ENCODE results near the gene SETD2.

Gene SETD2

GRCh38 chr3:47097864-47098263 lies 66.0 kb downstream of the SETD2 start:
- no peak overlapping the region for H3K4me3 ChIP-seq (ENCODE audit: low read depth, low read length)
- TF ChIP-seq CTCF (IDR thresholded peaks at IDR 0.05; ENCODE audit: control insufficient read depth, extremely low read depth, insufficient read depth): no peak
- DNase-seq (ENCODE audit: low read depth): no peak

DNA sequence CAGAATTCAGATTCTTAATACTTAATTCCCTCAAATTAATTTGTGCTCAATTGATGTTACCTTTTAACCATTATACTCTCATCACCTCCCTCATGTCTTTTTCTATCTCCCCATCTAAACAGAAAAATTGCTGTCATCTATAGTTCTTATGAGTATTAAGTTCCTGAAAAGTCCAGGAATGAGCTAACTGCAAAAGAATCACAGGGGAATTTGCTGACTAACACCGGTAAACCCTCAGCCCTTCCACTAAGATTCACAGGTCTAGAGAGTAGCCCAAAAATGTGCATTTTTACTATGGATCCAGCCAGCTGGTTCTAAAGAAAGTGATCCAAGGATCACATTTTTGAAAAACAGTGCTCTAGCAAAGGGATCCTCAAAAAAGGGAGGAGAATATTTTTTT lies 67.0 kb downstream of the SETD2 start:
- H3K4me3 ChIP-seq (ENCODE audit: low read depth, low read length): no peak overlapping the region
- no peak for DNase-seq (ENCODE audit: low read depth)
- TF ChIP-seq CTCF (IDR thresholded peaks at IDR 0.05; ENCODE audit: control insufficient read depth, extremely low read depth, insufficient read depth): no peak

DNA sequence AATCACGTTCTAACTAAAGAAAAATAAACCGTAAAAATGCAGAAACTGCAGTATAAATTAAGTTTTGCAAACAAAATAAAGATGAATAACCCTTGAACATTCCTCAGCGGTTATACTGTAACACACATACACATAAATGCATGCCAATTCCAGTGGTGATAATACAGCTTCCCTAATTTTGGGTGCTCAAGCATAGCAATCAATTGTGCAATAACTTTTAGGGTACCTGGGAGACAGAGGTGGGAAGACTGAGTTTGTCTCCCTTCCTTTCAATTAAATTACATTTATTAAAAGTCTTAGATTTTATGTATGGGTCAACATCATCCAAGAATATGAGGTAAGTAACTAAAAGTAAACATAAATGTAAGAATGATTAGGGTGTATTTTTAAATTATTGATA lies 71.8 kb downstream of the SETD2 start:
- DNase-seq (ENCODE audit: low read depth): no peak
- TF ChIP-seq CTCF (IDR thresholded peaks at IDR 0.05; ENCODE audit: control insufficient read depth, extremely low read depth, insufficient read depth): no peak
- no peak overlapping the region for H3K4me3 ChIP-seq (ENCODE audit: low read depth, low read length)

DNA sequence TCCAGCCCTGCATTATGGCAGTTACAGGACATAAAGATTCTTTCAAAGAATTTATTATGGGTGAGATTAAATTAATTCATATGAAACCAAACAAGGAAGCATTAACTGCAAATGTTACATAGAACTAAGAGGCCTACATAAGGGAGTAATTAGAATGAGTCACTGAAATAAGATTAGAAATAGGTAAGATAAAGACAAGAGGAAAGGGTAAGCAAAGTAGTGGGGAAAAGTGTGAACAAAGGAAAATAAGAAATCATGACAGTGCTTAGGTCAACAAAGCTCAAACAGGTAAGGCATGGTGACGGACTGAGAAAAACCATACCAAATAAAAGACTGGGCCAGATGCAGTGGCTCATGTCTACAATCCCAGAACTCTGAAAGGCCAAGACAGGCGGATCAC lies 74.3 kb downstream of the SETD2 start:
- no peak for DNase-seq (ENCODE audit: low read depth)
- H3K4me3 ChIP-seq (ENCODE audit: low read depth, low read length): no peak overlapping the region
- TF ChIP-seq CTCF (IDR thresholded peaks at IDR 0.05; ENCODE audit: control insufficient read depth, extremely low read depth, insufficient read depth): no peak

DNA sequence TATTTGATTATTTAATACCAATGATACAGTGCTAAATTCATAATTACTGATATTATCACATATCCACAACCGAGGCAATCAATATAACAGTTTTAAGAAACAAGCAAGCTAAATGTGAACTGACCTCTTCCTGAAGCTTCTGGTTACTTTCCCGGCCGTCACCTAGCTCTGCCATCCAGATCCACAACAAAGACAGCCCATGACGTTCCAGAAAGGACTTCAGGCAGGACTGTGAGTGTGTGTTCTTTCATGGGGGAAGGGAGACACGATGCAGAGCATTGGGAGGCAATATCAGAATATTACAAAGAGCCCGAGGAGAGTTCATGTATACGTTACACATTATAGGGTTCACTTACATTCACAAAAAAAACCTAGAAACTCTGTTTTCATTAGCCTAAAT lies 77.8 kb downstream of the SETD2 start:
- no peak overlapping the region for H3K4me3 ChIP-seq (ENCODE audit: low read depth, low read length)
- DNase-seq (ENCODE audit: low read depth): no peak
- TF ChIP-seq CTCF (IDR thresholded peaks at IDR 0.05; ENCODE audit: control insufficient read depth, extremely low read depth, insufficient read depth): no peak

DNA sequence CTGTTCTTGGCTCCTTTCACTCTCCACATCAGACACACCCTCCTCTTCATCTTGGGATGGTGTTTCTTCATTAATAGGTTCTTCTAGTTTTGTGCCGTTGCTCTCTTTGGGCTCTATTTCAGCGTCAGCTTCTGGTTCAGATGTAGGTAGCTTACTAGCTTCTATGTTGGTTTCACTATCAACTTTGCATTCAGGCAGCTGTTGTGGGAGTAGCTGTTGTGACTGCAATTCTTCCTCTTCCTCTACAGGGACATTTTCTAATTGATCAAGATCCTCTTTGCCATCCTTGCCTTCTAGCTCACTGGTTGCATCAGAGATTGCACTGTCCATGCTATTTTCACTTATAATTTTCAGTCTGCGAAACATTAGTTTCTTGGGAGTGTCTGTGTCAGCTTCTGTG lies 80.1 kb downstream of the SETD2 start:
- no peak overlapping the region for H3K4me3 ChIP-seq (ENCODE audit: low read depth, low read length)
- no peak for TF ChIP-seq CTCF (IDR thresholded peaks at IDR 0.05; ENCODE audit: control insufficient read depth, extremely low read depth, insufficient read depth)
- DNase-seq (ENCODE audit: low read depth): no peak

DNA sequence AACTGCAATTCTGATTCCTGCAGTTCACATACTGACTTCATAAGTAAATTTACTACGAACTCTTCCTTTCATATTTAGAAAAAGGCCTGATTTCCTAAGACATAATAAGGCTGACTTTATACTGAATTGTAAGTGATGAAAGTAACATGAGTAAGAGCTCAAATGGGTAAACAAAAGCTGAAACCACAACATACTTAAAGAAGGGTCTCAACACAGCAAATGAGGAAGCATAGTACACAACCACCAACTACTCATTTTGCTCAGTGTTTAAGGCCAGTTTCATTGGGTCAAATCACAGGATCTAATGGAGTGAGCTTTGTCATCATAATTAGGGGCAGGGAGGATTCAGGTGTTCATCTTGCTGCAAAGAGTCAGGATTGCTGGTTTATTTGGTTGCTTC lies 81.4 kb downstream of the SETD2 start:
- no peak for DNase-seq (ENCODE audit: low read depth)
- TF ChIP-seq CTCF (IDR thresholded peaks at IDR 0.05; ENCODE audit: control insufficient read depth, extremely low read depth, insufficient read depth): no peak

More for the DNA sequence above, 81.4 kb downstream of the SETD2 start:
- H3K4me3 ChIP-seq (ENCODE audit: low read depth, low read length): no peak overlapping the region
